OCI-LY7 (cell line): ENCODE measurements around the gene IFT81.

Source experiments
- EZH2phosphoT487 ChIP-seq: fragments of 200-600 bp; sonication (generic); IDR thresholded peaks from 2 replicates; pipeline ENCODE4 v1.6.1; 2018; ENCODE audit warnings: low read depth, borderline replicate concordance, mild to moderate bottlenecking, mixed run types, antibody characterized with exemption, low read length, moderate library complexity, mixed read lengths
- TF ChIP-seq, protein P1 (sequence below): fragments of 200-600 bp; sonication (generic); conservative IDR thresholded peaks from 2 replicates; pipeline ENCODE4 v1.5.1; 2014; ENCODE audit warnings: mild to moderate bottlenecking, antibody characterized with exemption, low read length, moderate library complexity, mixed read lengths

- TF ChIP-seq, protein P1, sequence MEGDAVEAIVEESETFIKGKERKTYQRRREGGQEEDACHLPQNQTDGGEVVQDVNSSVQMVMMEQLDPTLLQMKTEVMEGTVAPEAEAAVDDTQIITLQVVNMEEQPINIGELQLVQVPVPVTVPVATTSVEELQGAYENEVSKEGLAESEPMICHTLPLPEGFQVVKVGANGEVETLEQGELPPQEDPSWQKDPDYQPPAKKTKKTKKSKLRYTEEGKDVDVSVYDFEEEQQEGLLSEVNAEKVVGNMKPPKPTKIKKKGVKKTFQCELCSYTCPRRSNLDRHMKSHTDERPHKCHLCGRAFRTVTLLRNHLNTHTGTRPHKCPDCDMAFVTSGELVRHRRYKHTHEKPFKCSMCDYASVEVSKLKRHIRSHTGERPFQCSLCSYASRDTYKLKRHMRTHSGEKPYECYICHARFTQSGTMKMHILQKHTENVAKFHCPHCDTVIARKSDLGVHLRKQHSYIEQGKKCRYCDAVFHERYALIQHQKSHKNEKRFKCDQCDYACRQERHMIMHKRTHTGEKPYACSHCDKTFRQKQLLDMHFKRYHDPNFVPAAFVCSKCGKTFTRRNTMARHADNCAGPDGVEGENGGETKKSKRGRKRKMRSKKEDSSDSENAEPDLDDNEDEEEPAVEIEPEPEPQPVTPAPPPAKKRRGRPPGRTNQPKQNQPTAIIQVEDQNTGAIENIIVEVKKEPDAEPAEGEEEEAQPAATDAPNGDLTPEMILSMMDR: no peak
- no peak for TF ChIP-seq EZH2phosphoT487
These were observed 18.2 kb upstream of the IFT81 start for GRCh38 chr12:110105986-110106385.
